A549 (cell line): ENCODE measurements around the gene EHBP1. TPM values are rescaled to one million over a fixed set of nuclear protein-coding genes. Genes with fewer than 3 reads are reported as not detected.

ENCODE experiments used
- ATAC-seq, 2 experiments: fragments of 200-7000 bp in 1 of 2; fragments of >200 bp in 1 of 2; cut with Nextera tagmentation in 1 of 2; cut with Tn5 transposase in 1 of 2; 3 replicates each; pipeline versions ENCODE4 v1.8.0 to v1.9.1; 2018 to 2020; ENCODE audit warnings: mild to moderate bottlenecking in 1 of 2, moderate library complexity in 1 of 2
- CTCF ChIA-PET: fragments of 300-600 bp; sonication (Branson Sonifier 250); formaldehyde crosslinking; extraction: SDS; loops from one replicate; lab custom pipeline; 2021; ENCODE audit warnings: antibody characterized with exemption, inconsistent platforms; lab: Yijun Ruan, JAX
- POLR2A ChIA-PET: fragments of 350-600 bp; formaldehyde crosslinking; extraction: SDS; loops from one replicate; lab custom pipeline; 2021; ENCODE audit warnings: antibody characterized with exemption, inconsistent platforms; lab: Yijun Ruan, JAX
- DNase-seq, 2 experiments: peaks; one replicate each; pipeline versions ENCODE4 v3.0.0 to v3.0.0-alpha.2; 2011 to 2016; ENCODE audit warnings: low read depth in 1 of 2, low spot score in 1 of 2
- FAIRE-seq: peaks from 2 replicates; lab custom pipeline; 2011; peaks lifted over from hg19 to GRCh38; lab: Jason Lieb, UNC
- H3K27ac ChIP-seq, 2 experiments: fragments of >200 bp; sonication (Bioruptor Twin); formaldehyde crosslinking; 3 replicates each; pipeline ENCODE4 v1.5.1; 2016 to 2017
- H3K4me1 ChIP-seq: fragments of >200 bp; sonication (Bioruptor Twin); formaldehyde crosslinking; 3 replicates; pipeline ENCODE4 v1.6.1; 2016
- H3K4me2 ChIP-seq: fragments of >200 bp; sonication (Bioruptor Twin); formaldehyde crosslinking; 3 replicates; pipeline ENCODE4 v1.6.1; 2016
- H3K4me3 ChIP-seq: fragments of >200 bp; sonication (Bioruptor Twin); formaldehyde crosslinking; 3 replicates; pipeline ENCODE4 v1.5.1; 2016
- H3K9me3 ChIP-seq: fragments of >200 bp; sonication (Bioruptor Twin); formaldehyde crosslinking; 3 replicates; pipeline ENCODE4 v1.6.1; 2016
- BHLHE40 ChIP-seq: IDR thresholded peaks from 2 replicates; pipeline ENCODE4 v1.6.1; 2012; ENCODE audit warnings: low read depth, low read length, inconsistent platforms
- CEBPB ChIP-seq, 2 experiments: fragments of >200 bp in 1 of 2; sonication (Bioruptor Twin) in 1 of 2; formaldehyde crosslinking in 1 of 2; IDR thresholded peaks; 2 replicates each; pipeline ENCODE4 v1.6.1; 2012 to 2016
- CTCF ChIP-seq: fragments of >200 bp; sonication (Bioruptor Twin); formaldehyde crosslinking; IDR thresholded peaks from 3 replicates; pipeline ENCODE4 v1.5.1; 2016
- EHF ChIP-seq: fragments of 250-450 bp; sonication (Bioruptor Pico); IDR thresholded peaks from 2 replicates; pipeline ENCODE4 v1.5.0; 2020; ENCODE audit warnings: mild to moderate bottlenecking
- ELK1 ChIP-seq: fragments of 150-350 bp; IDR thresholded peaks from 2 replicates; pipeline ENCODE4 v1.6.1; 2014; ENCODE audit warnings: low read depth, mild to moderate bottlenecking, low read length
- ESRRA ChIP-seq: fragments of 150-350 bp; IDR thresholded peaks from 2 replicates; pipeline ENCODE4 v1.6.1; 2014; ENCODE audit warnings: mild to moderate bottlenecking, low read length, borderline replicate concordance
- FOSB ChIP-seq: fragments of 250-450 bp; sonication (Bioruptor Pico); IDR thresholded peaks from 2 replicates; pipeline ENCODE4 v1.5.0; 2020; ENCODE audit warnings: mild to moderate bottlenecking, moderate library complexity
- HDAC2 ChIP-seq: fragments of 200-600 bp; sonication (generic); IDR thresholded peaks from 2 replicates; pipeline ENCODE4 v1.6.1; 2016
- HEYL ChIP-seq: fragments of 250-450 bp; sonication (Bioruptor Pico); IDR thresholded peaks from 2 replicates; pipeline ENCODE4 v1.8.0; 2021; ENCODE audit warnings: mild to moderate bottlenecking, moderate library complexity
- HOXB5 ChIP-seq: fragments of 250-450 bp; sonication (Bioruptor Pico); IDR thresholded peaks from 2 replicates; pipeline ENCODE4 v1.5.0; 2020; ENCODE audit warnings: mild to moderate bottlenecking, moderate library complexity
- JUNB ChIP-seq: fragments of >200 bp; sonication (Bioruptor Twin); formaldehyde crosslinking; IDR thresholded peaks from 2 replicates; pipeline ENCODE4 v1.6.1; 2016
- MAZ ChIP-seq: fragments of 150-350 bp; IDR thresholded peaks from 2 replicates; pipeline ENCODE4 v1.6.1; 2014; ENCODE audit warnings: antibody characterized with exemption, low read depth, low read length, borderline replicate concordance
- NR3C1 ChIP-seq: fragments of >200 bp; sonication (Bioruptor Twin); formaldehyde crosslinking; IDR thresholded peaks from 3 replicates; pipeline ENCODE4 v1.6.1; 2017
- RARB ChIP-seq: fragments of 250-450 bp; sonication (Bioruptor Pico); IDR thresholded peaks from 2 replicates; pipeline ENCODE4 v1.8.0; 2021; ENCODE audit warnings: mild to moderate bottlenecking, moderate library complexity
- REST ChIP-seq: fragments of 200-600 bp; sonication (generic); IDR thresholded peaks from 2 replicates; pipeline ENCODE4 v1.6.1; 2016; ENCODE audit warnings: antibody characterized with exemption, mild to moderate bottlenecking, moderate library complexity
- RFX5 ChIP-seq: fragments of 450-650 bp; IDR thresholded peaks from 2 replicates; pipeline ENCODE4 v1.7.1; 2014; ENCODE audit warnings: antibody characterized with exemption, mild to moderate bottlenecking, moderate library complexity
- SMC3 ChIP-seq: fragments of >200 bp; sonication (Bioruptor Twin); formaldehyde crosslinking; IDR thresholded peaks from 3 replicates; pipeline ENCODE4 v1.6.1; 2018; ENCODE audit warnings: inconsistent platforms
- TFCP2L1 ChIP-seq: fragments of 250-450 bp; sonication (Bioruptor Pico); IDR thresholded peaks from 2 replicates; pipeline ENCODE4 v1.5.0; 2021; ENCODE audit warnings: mild to moderate bottlenecking
- TP53 ChIP-seq: fragments of 250-450 bp; sonication (Bioruptor Pico); IDR thresholded peaks from 2 replicates; pipeline ENCODE4 v1.5.0; 2021; ENCODE audit warnings: mild to moderate bottlenecking, moderate library complexity
- ZFP36 ChIP-seq: fragments of 450-650 bp; IDR thresholded peaks from 2 replicates; pipeline ENCODE4 v1.6.1; 2014; ENCODE audit warnings: borderline replicate concordance; ENCODE audit not compliant: partially characterized antibody
- ZNF302 ChIP-seq: fragments of 250-450 bp; sonication (Bioruptor Pico); IDR thresholded peaks from 2 replicates; pipeline ENCODE4 v1.9.0; 2021; ENCODE audit warnings: inconsistent platforms, mild to moderate bottlenecking, moderate library complexity
- WGBS: methylation state at CpG from one replicate; pipeline ENCODE4 v1.1.6; 2017; ENCODE audit errors: missing lambda C conversion rate; 5-methylcytosine and 5-hydroxymethylcytosine counted together
- polyA plus RNA-seq, 4 experiments: library from polyadenylated mRNA; depleted of rRNA in 3 of 4; stranded (reverse); fragments of >200 nt; fragmentation: RNase III in 1 of 4; extraction: RNeasy Plus Mini Kit Qiagen cat#74134 plus additional on column Dnase treatment in 1 of 4; gene quantifications; 2 replicates in 3 of 4; 3 replicates in 1 of 4; pipeline ENCODE4 v1.2.3, GENCODE V29; 2011 to 2017

EHBP1 gene
- polyA plus RNA-seq, 2 of the 4 experiments (the other 2 are of a cell fraction): 65.7 to 204 TPM

GRCh38 chr2:62868947-62869346, 163.4 kb downstream of the EHBP1 start:
- H3K4me1 ChIP-seq: peaks cover 13% of the 10 kb centered on the region
- DNase-seq (no peak), FAIRE-seq (no peak), ATAC-seq (no peak)
- H3K4me3 ChIP-seq: no peak overlapping the region
- TF ChIP-seq CEBPB (IDR thresholded peaks at IDR 0.05) (no peak), BHLHE40 (no peak), NR3C1 (no peak), HDAC2 (no peak), JUNB (no peak), EHF (CRISPR knock-in tag) (no peak)
- 91% methylated on average over 3 of the region's 3 CpGs for WGBS
- H3K27ac ChIP-seq: no peak overlapping the region
- peaks cover 17% of the 10 kb centered on the region for H3K9me3 ChIP-seq
- POLR2A ChIA-PET: no interaction called here
- CTCF ChIA-PET: no interaction called here
- H3K4me2 ChIP-seq: no peak overlapping the region

GRCh38 chr2:62870966-62871365, 165.5 kb downstream of the EHBP1 start:
- Histone ChIP-seq H3K4me3 (no peak overlapping the region), H3K4me2 (peak overlapping the region; percentile 24), H3K4me1 (peaks cover 13% of the 10 kb centered on the region), H3K9me3 (peaks cover 26% of the 10 kb centered on the region), H3K27ac (no peak overlapping the region)
- ChIA-PET POLR2A (no interaction called here), CTCF (no interaction called here)
- WGBS: 67% methylated on average over 1 of the region's 1 CpG
- DNase-seq: no peak
- no peak for FAIRE-seq
- TF ChIP-seq HEYL (CRISPR knock-in tag) (no peak), ZFP36 (no peak), RARB (CRISPR knock-in tag) (no peak), ZNF302 (no peak), TP53 (no peak), BHLHE40 (no peak), HOXB5 (no peak), ESRRA (no peak), RFX5 (no peak), MAZ (no peak), SMC3 (no peak), CTCF (no peak), ELK1 (no peak), TFCP2L1 (no peak), REST (no peak), FOSB (CRISPR knock-in tag) (no peak)
- ATAC-seq: no peak
